ENCODE measurements around the gene CAMK2D.

Gene CAMK2D

DNA sequence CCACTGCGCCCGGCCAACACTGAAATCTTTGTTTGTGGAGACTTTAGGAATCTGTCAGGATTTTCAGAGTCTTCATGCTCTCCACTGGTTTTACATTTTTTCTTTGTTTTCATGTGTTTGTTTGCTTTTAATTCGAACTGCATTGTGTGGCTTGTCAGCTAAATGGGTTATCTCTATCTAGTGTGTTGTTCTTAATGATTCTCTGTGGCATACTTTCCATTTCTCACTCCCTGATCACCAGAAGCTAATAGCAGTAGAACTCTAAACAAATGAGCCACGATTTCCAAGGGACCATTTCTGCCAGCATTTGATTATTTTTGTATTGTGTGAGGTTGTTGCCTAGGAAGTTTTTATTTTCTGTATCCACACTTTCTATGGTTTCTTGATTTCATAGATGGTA lies 352.4 kb downstream of the CAMK2D start:
- H3K4me3 ChIP-seq (ENCODE audit: low read depth, low read length) = no peak overlapping the region
- DNase-seq (ENCODE audit: low read depth, low spot score) = no peak
- ChIA-PET POLR2A (no interaction called here), CTCF (interaction anchor here (1.0 to 2.8 kb wide), 2 partner anchors 14 to 370 kb away, joined by 3 to 11 read pairs; no protein-coding TSS in a partner anchor)
- TF ChIP-seq, protein P1, sequence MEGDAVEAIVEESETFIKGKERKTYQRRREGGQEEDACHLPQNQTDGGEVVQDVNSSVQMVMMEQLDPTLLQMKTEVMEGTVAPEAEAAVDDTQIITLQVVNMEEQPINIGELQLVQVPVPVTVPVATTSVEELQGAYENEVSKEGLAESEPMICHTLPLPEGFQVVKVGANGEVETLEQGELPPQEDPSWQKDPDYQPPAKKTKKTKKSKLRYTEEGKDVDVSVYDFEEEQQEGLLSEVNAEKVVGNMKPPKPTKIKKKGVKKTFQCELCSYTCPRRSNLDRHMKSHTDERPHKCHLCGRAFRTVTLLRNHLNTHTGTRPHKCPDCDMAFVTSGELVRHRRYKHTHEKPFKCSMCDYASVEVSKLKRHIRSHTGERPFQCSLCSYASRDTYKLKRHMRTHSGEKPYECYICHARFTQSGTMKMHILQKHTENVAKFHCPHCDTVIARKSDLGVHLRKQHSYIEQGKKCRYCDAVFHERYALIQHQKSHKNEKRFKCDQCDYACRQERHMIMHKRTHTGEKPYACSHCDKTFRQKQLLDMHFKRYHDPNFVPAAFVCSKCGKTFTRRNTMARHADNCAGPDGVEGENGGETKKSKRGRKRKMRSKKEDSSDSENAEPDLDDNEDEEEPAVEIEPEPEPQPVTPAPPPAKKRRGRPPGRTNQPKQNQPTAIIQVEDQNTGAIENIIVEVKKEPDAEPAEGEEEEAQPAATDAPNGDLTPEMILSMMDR (IDR thresholded peaks at IDR 0.05; ENCODE audit: insufficient read depth, low read length, missing control alignments) = no peak

DNA sequence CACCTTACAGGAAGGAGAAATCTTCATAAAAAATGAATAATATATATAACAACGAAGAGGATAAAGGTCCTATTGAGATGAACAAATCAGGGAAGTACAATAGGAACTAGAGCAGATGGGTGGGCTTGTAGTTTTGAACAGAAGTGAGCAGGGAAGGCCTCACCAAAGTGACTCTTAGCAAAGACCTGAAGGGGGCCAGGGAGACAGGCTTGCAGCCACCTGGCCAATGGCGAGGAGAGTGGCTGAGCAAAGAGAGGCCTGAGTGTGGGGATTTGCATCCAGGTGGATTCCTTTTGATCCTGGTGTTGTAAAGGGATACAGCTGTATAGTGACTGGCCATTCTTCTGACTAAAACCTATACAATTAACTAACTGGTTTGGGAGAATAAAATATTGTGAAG lies 354.1 kb downstream of the CAMK2D start:
- CTCF ChIA-PET = interaction anchor here (1.0 to 2.8 kb wide), 2 partner anchors 11 to 12 kb away, joined by 4 to 11 read pairs; no protein-coding TSS in a partner anchor
- H3K4me3 ChIP-seq (ENCODE audit: low read depth, low read length) = no peak overlapping the region
- POLR2A ChIA-PET = no interaction called here
- TF ChIP-seq, protein P1 (IDR thresholded peaks at IDR 0.05; ENCODE audit: insufficient read depth, low read length, missing control alignments) = no peak
- no peak for DNase-seq (ENCODE audit: low read depth, low spot score)

DNA sequence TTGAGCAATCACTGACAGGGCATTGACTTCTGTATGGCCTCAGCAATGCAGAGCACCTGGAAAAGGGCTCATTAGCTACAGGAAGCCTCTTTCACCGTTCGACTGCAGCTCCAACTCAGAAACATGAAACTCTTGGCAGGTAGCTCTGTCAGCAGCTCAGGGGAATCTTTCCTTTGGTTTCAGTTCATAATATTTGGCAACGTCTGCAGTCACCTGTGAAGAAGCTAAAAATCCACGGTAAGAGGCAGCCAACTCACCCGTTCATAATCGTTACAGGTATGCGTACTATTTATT lies 354.9 kb downstream of the CAMK2D start:
- no peak for DNase-seq (ENCODE audit: low read depth, low spot score)
- POLR2A ChIA-PET = no interaction called here
- CTCF ChIA-PET = no interaction called here
- TF ChIP-seq, protein P1 (IDR thresholded peaks at IDR 0.05; ENCODE audit: insufficient read depth, low read length, missing control alignments) = no peak
- no peak overlapping the region for H3K4me3 ChIP-seq (ENCODE audit: low read depth, low read length)

DNA sequence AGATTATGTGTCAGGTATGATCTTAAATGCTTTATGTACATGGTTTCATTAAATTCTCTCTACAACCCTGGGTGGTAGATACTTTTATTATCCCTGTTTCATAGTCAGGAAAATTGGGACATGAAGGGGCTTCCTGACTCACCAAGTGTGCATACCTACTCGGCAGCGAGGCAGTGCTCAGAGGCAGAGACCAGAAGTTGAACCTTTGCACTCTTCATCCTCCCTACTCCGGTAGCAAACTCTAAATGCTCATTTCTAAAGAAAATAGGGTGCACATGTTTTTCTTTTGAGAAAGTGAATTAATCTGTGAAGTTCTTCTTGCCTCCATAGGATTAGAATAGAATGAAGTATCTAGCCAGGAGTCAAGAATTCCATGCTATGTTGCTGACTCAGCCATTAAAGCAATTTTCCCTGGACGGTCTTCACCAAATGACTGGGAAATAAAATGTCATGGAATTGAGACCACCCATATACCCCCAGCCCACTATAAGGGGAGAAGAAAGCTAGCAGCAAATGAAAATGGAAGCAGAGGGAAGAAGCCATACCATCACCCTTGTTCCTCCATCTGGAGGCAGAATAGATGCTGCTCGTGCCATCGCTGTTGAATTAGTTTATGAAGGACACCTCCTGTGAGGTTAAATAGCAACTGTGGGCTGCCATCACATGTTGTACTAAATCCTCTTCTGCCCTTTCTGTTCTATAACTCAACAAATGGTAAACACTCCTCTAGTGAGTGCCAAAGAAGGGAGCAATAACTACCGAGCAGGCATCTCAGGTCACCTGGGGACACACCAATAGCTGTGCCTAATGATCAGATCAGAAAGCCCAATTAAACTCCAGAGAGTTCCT lies 355.4 kb downstream of the CAMK2D start:
- H3K4me3 ChIP-seq (ENCODE audit: low read depth, low read length) = no peak overlapping the region
- DNase-seq (ENCODE audit: low read depth, low spot score) = no peak
- CTCF ChIA-PET = no interaction called here
- TF ChIP-seq, protein P1 (IDR thresholded peaks at IDR 0.05; ENCODE audit: insufficient read depth, low read length, missing control alignments) = no peak
- POLR2A ChIA-PET = no interaction called here

DNA sequence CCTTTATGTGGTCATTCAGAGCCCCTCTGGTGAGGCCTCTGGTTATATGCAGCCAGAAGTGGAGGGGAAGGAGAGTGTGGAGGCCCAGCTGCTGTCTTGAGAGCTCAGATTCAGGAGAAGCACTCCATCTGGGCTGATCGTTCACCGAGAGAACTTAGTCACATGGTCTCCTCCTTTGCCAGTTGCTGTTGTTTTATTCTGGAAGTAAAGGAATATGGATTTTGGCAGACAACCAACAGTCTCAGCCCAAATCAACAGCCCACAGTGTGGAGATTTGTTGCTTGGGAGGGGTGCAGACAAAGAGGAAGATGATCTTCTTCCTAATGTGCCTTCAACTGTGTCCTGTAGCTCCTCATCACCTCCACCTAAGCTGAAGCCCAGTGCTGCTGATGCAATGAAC lies 356.7 kb downstream of the CAMK2D start:
- H3K4me3 ChIP-seq (ENCODE audit: low read depth, low read length) = no peak overlapping the region
- ChIA-PET CTCF (interaction anchor here (2.4 kb wide), 1 partner anchor 10 kb away, joined by 19 read pairs; no protein-coding TSS in a partner anchor), POLR2A (no interaction called here)
- TF ChIP-seq, protein P1 (IDR thresholded peaks at IDR 0.05; ENCODE audit: insufficient read depth, low read length, missing control alignments) = no peak
- no peak for DNase-seq (ENCODE audit: low read depth, low spot score)

DNA sequence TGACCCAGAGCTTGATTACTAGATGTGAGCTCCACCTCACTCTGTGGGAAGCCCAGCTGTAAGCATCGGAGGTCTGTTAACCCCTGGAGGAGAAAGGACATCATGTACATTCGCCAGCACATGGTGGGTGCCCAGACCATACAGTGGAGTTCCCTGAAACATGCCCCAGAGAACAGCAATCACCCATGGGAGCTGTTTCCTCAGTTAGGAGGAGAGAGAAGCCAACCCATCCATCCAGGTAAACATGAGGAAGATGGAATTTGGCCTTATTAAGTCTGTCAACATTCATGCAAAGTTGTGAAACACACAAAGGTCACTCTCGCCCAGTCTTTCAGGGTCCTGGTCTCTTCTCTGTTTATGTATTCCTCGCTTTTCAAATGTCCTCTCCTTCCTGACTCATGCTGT lies 357.4 kb downstream of the CAMK2D start:
- DNase-seq (ENCODE audit: low read depth, low spot score) = no peak
- CTCF ChIA-PET = interaction anchor here (2.4 kb wide), 1 partner anchor 10 kb away, joined by 19 read pairs; no protein-coding TSS in a partner anchor
- H3K4me3 ChIP-seq (ENCODE audit: low read depth, low read length) = no peak overlapping the region
- TF ChIP-seq, protein P1 (IDR thresholded peaks at IDR 0.05; ENCODE audit: insufficient read depth, low read length, missing control alignments) = no peak
- POLR2A ChIA-PET = no interaction called here
